Vagina (tissue), 2 donors: ENCODE measurements around the gene EZR.

Experiments
- POLR2AphosphoS5 ChIP-seq, 2 donors: sonication (generic); formaldehyde crosslinking; IDR thresholded peaks; one replicate each; pipeline ENCODE4 v1.9.0; 2017; ENCODE audit warnings: antibody characterized with exemption in 2 of 2, mild to moderate bottlenecking in 2 of 2, low read depth in 1 of 2; ENCODE audit not compliant: insufficient read depth in 1 of 2
- TF ChIP-seq, protein P1 (sequence below), 3 experiments: fragments of 450-650 bp in 2 of 3; fragments of 200-600 bp in 1 of 3; sonication (generic) in 1 of 3; IDR thresholded peaks; one replicate each; pipeline ENCODE4 v1.5.1; 2017 to 2019; ENCODE audit warnings: antibody characterized with exemption in 3 of 3, mild to moderate bottlenecking in 2 of 3, moderate library complexity in 2 of 3

DNA sequence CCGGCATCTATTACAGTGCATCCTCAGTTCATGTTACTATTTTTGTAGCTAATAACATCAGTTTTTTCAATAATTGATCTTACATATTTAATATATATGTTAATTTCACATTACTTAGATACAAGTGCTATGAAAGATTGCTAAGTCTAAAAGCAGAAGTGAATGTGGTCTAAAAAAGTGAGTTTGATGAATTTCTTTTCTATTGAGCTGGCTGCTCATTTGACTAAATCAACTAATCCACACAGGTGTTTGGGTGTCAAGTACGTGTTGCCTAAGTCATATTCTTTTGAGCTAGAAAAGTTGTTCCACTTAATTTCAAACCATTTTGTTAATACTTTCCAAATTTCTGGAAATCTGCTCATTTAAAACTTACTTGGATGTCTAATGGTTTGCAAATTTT, 46.6 kb upstream of the EZR start:
- no peak for TF ChIP-seq POLR2AphosphoS5 (IDR thresholded peaks at IDR 0.05; ENCODE audit: insufficient read depth in 1 of 2, low read depth in 1 of 2)
- TF ChIP-seq, protein P1, sequence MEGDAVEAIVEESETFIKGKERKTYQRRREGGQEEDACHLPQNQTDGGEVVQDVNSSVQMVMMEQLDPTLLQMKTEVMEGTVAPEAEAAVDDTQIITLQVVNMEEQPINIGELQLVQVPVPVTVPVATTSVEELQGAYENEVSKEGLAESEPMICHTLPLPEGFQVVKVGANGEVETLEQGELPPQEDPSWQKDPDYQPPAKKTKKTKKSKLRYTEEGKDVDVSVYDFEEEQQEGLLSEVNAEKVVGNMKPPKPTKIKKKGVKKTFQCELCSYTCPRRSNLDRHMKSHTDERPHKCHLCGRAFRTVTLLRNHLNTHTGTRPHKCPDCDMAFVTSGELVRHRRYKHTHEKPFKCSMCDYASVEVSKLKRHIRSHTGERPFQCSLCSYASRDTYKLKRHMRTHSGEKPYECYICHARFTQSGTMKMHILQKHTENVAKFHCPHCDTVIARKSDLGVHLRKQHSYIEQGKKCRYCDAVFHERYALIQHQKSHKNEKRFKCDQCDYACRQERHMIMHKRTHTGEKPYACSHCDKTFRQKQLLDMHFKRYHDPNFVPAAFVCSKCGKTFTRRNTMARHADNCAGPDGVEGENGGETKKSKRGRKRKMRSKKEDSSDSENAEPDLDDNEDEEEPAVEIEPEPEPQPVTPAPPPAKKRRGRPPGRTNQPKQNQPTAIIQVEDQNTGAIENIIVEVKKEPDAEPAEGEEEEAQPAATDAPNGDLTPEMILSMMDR (IDR thresholded peaks at IDR 0.05), result no peak
